Measurements from ENCODE around the gene TUBA4B.

TUBA4B gene

DNA sequence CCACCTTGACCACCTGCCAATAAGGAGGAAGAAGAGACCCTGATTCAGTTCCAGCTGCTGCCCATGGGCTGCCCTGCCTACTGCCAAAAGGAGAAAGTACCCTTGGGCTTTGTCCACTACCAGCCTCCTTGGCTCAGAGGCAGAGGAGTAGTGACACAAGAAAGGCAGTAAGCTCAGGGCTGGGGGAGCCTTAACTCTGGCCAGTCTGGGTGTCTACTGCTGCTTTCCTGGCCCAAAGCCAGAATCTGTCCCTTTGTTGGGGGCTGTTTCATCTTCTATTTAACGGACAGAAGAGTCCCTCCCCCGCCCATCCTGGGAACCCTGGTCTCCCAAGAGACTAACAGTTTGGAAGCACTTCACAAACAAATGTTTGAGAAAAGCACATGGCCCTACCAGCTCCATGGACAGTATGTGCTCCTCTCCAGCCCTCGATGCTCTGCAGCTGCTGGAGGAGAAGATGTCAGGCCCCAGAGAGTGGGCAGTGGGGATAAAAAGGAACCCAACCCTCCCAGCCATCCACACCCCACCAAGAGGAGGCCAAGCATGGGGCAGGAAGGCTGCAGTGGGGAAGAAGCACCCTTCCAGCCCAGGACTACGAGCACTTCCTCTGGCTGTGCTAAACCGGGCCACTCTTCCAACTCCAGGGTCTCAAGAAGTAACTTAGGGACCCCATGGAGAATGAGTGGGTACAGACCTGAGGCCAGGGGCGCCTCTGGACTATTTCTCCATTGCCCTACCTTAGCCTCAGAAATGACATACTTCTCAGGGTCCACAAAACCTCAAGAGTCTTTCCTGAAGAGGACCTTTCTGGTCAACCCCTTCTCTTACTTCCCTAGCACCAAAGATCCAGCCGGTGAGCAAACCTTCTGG lies 24.8 kb upstream of the TUBA4B start:
- peak overlapping the region; percentile 79 for H2BK120ac ChIP-seq (ENCODE audit: insufficient read depth, low read length, poor library complexity)
- H3K4me2 ChIP-seq (ENCODE audit: low read length) = peak overlapping the region; percentile 82
- H4K8ac ChIP-seq (ENCODE audit: low read depth, low read length) = peak overlapping the region; percentile 94
- H2AFZ ChIP-seq (ENCODE audit: insufficient read depth, low read length, poor library complexity) = peak overlapping the region; percentile 19
- peak overlapping the region; percentile 65 for H2AK5ac ChIP-seq (ENCODE audit: low read length)
- H3K9me3 ChIP-seq (ENCODE audit: insufficient read depth, low read depth, low read length) = no peaks in the 10 kb centered on the region
- H3K79me1 ChIP-seq (ENCODE audit: low read length) = peaks cover 9% of the 10 kb centered on the region
- H3K27me3 ChIP-seq (ENCODE audit: insufficient read depth, low read length) = no peaks in the 10 kb centered on the region
- peaks cover 38 to 42% of the 10 kb centered on the region in 2 experiments for H3K36me3 ChIP-seq (ENCODE audit: control insufficient read depth in 1 of 2, insufficient read depth in 2 of 2, low read length in 2 of 2)
- H3K18ac ChIP-seq (ENCODE audit: low read length) = peak overlapping the region; percentile 90
- peak overlapping the region; percentile 95 for H3K4ac ChIP-seq (ENCODE audit: low read depth, low read length)
- H3K14ac ChIP-seq (ENCODE audit: low read length) = peak overlapping the region; percentile 88
- no peak for DNase-seq
- H3K27ac ChIP-seq (ENCODE audit: low read depth, low read length) = no peak overlapping the region
- no peak overlapping the region for H2BK12ac ChIP-seq (ENCODE audit: low read length)
- WGBS (ENCODE audit: extremely low coverage, insufficient coverage, insufficient read length) = no CpG with 5 or more reads among the region's 7 CpGs
- peak overlapping the region; percentile 83 for H3K4me3 ChIP-seq (ENCODE audit: low read depth, low read length)
- H2BK5ac ChIP-seq (ENCODE audit: low read depth, low read length, poor library complexity) = no peak overlapping the region
- peak overlapping the region; percentile 90 for H4K12ac ChIP-seq (ENCODE audit: low read depth, low read length)
- H3K79me2 ChIP-seq (ENCODE audit: control insufficient read depth, insufficient read depth, low read length, poor library complexity) = peaks cover 11% of the 10 kb centered on the region
- no peak overlapping the region for H3K23ac ChIP-seq (ENCODE audit: low read length)
- H4K91ac ChIP-seq (ENCODE audit: low read depth, low read length) = peak overlapping the region; percentile 88
- peaks cover 5 to 12% of the 10 kb centered on the region in 2 experiments for H3K4me1 ChIP-seq (ENCODE audit: control insufficient read depth in 1 of 2, insufficient read depth in 2 of 2, low read length in 2 of 2)
- no peak overlapping the region for H3K9ac ChIP-seq (ENCODE audit: low read length)

DNA sequence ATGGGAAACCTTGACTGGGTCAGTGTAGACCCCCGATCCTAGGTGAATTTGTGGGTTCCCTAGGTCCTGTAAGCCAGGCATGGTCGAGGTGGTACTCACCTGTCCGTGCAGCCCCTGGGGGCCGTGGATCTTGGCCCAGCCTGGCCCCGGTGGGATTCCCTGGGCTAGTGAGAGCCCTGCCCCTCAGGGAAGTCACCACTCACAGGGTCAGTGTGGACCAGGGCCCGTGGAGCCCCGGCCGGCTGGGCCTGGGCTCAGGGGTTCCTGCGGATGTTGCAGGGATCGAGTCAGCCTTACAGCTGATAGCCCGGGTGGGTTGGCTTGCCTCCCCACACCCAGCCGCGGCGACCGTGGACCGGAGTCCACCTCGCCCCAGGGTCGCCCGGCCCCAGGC lies 24.1 kb upstream of the TUBA4B start:
- H2BK12ac ChIP-seq (ENCODE audit: low read length) = peak overlapping the region; percentile 59
- peak overlapping the region; percentile 79 for H2BK5ac ChIP-seq (ENCODE audit: low read depth, low read length, poor library complexity)
- H3K4me3 ChIP-seq (ENCODE audit: low read depth, low read length) = peak overlapping the region; percentile 83
- peak overlapping the region; percentile 88 for H4K91ac ChIP-seq (ENCODE audit: low read depth, low read length)
- peak overlapping the region; percentile 90 for H3K18ac ChIP-seq (ENCODE audit: low read length)
- no peak overlapping the region for H3K23ac ChIP-seq (ENCODE audit: low read length)
- H3K79me2 ChIP-seq (ENCODE audit: control insufficient read depth, insufficient read depth, low read length, poor library complexity) = peaks cover 11% of the 10 kb centered on the region
- H3K9ac ChIP-seq (ENCODE audit: low read length) = peak overlapping the region; percentile 89
- H4K12ac ChIP-seq (ENCODE audit: low read depth, low read length) = peak overlapping the region; percentile 90
- peaks cover 2% of the 10 kb centered on the region for H3K9me3 ChIP-seq (ENCODE audit: insufficient read depth, low read depth, low read length)
- WGBS (ENCODE audit: extremely low coverage, insufficient coverage, insufficient read length) = no CpG with 5 or more reads among the region's 19 CpGs
- no peaks in the 10 kb centered on the region for H3K27me3 ChIP-seq (ENCODE audit: insufficient read depth, low read length)
- no peak for DNase-seq
- H3K27ac ChIP-seq (ENCODE audit: low read depth, low read length) = peak overlapping the region; percentile 90
- peak overlapping the region; percentile 95 for H3K4ac ChIP-seq (ENCODE audit: low read depth, low read length)
- H3K14ac ChIP-seq (ENCODE audit: low read length) = peak overlapping the region; percentile 88
- H2BK120ac ChIP-seq (ENCODE audit: insufficient read depth, low read length, poor library complexity) = peak overlapping the region; percentile 79
- peak overlapping the region; percentile 19 for H2AFZ ChIP-seq (ENCODE audit: insufficient read depth, low read length, poor library complexity)
- peaks cover 5 to 12% of the 10 kb centered on the region in 2 experiments for H3K4me1 ChIP-seq (ENCODE audit: control insufficient read depth in 1 of 2, insufficient read depth in 2 of 2, low read length in 2 of 2)
- H4K8ac ChIP-seq (ENCODE audit: low read depth, low read length) = peak overlapping the region; percentile 94
- peaks cover 9% of the 10 kb centered on the region for H3K79me1 ChIP-seq (ENCODE audit: low read length)
- H3K4me2 ChIP-seq (ENCODE audit: low read length) = peak overlapping the region; percentile 82
- peak overlapping the region; percentile 65 for H2AK5ac ChIP-seq (ENCODE audit: low read length)
- peaks cover 36 to 42% of the 10 kb centered on the region in 2 experiments for H3K36me3 ChIP-seq (ENCODE audit: control insufficient read depth in 1 of 2, insufficient read depth in 2 of 2, low read length in 2 of 2)

- peaks cover 11% of the 10 kb centered on the region for H3K79me2 ChIP-seq (ENCODE audit: control insufficient read depth, insufficient read depth, low read length, poor library complexity)
- peak within 1 kb of the TSS; percentile 95 for H3K4ac ChIP-seq (ENCODE audit: low read depth, low read length)
- H2BK12ac ChIP-seq (ENCODE audit: low read length) = peak within 1 kb of the TSS; percentile 59
- H3K9me3 ChIP-seq (ENCODE audit: insufficient read depth, low read depth, low read length) = peaks cover 2% of the 10 kb centered on the region
- H3K14ac ChIP-seq (ENCODE audit: low read length) = peak within 1 kb of the TSS; percentile 88
- H3K4me2 ChIP-seq (ENCODE audit: low read length) = peak within 1 kb of the TSS; percentile 82
- H3K9ac ChIP-seq (ENCODE audit: low read length) = peak within 1 kb of the TSS; percentile 89
- H2BK120ac ChIP-seq (ENCODE audit: insufficient read depth, low read length, poor library complexity) = peak within 1 kb of the TSS; percentile 79
- peak within 1 kb of the TSS; percentile 19 for H2AFZ ChIP-seq (ENCODE audit: insufficient read depth, low read length, poor library complexity)
- peak within 1 kb of the TSS; percentile 83 for H3K4me3 ChIP-seq (ENCODE audit: low read depth, low read length)
- H3K36me3 ChIP-seq (ENCODE audit: control insufficient read depth in 1 of 2, insufficient read depth in 2 of 2, low read length in 2 of 2) = peaks cover 31 to 42% of the 10 kb centered on the region in 2 experiments
- H3K27ac ChIP-seq (ENCODE audit: low read depth, low read length) = peak within 1 kb of the TSS; percentile 90
- H4K8ac ChIP-seq (ENCODE audit: low read depth, low read length) = peak within 1 kb of the TSS; percentile 94
- WGBS (ENCODE audit: extremely low coverage, insufficient coverage, insufficient read length) = no CpG with 5 or more reads among the region's 80 CpGs
- peak within 1 kb of the TSS; percentile 65 for H2AK5ac ChIP-seq (ENCODE audit: low read length)
- H3K79me1 ChIP-seq (ENCODE audit: low read length) = peaks cover 9% of the 10 kb centered on the region
- H4K12ac ChIP-seq (ENCODE audit: low read depth, low read length) = peak within 1 kb of the TSS; percentile 90
- no peak within 1 kb of the TSS for H3K23ac ChIP-seq (ENCODE audit: low read length)
- H3K4me1 ChIP-seq (ENCODE audit: control insufficient read depth in 1 of 2, insufficient read depth in 2 of 2, low read length in 2 of 2) = peaks cover 5 to 12% of the 10 kb centered on the region in 2 experiments
- peak within 1 kb of the TSS; percentile 90 for H3K18ac ChIP-seq (ENCODE audit: low read length)
- H4K91ac ChIP-seq (ENCODE audit: low read depth, low read length) = peak within 1 kb of the TSS; percentile 88
- H3K27me3 ChIP-seq (ENCODE audit: insufficient read depth, low read length) = no peaks in the 10 kb centered on the region
- peak within 1 kb of the TSS; percentile 79 for H2BK5ac ChIP-seq (ENCODE audit: low read depth, low read length, poor library complexity)
- DNase-seq = peak; percentile 100
Measured at GRCh38 chr2:219229305-219230058, 23.6 kb upstream of the TUBA4B start, which contains the start of the genes ANKZF1 and ATG9A. TSS of gene ANKZF1 (plus strand) at chr2:219229806. CDS start at chr2:219230258, 452 bp downstream. TSS of gene ATG9A (minus strand) at chr2:219229636. CDS start at chr2:219228024, 1,612 bp downstream.

DNA sequence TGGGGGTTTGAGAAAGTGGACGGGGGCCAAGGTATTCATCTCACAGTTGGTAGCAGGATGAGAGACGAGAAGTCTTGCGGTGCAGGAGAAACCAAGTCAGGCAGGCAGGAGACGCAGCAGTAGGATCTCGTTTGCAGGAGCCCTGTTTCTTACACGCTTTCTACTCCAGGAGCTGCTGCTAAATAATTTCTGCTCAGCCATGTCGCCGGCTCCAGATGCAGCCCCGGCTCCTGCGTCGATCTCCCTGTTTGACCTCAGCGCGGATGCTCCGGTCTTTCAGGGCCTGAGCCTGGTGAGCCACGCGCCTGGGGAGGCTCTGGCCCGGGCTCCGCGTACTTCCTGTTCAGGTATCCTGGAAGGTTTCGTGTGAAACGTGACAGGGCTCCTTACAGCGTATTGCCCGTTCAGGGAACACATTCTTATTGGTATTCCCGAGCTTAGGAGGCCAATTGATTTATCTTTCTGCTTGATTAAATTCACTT lies 22.9 kb upstream of the TUBA4B start:
- peak; percentile 51 to 73 for DNase-seq
- peak overlapping the region; percentile 77 for H3K27ac ChIP-seq (ENCODE audit: low read depth, low read length)
- H4K91ac ChIP-seq (ENCODE audit: low read depth, low read length) = peak overlapping the region; percentile 8
- H2BK12ac ChIP-seq (ENCODE audit: low read length) = peak overlapping the region; percentile 14
- no peaks in the 10 kb centered on the region for H3K27me3 ChIP-seq (ENCODE audit: insufficient read depth, low read length)
- peak overlapping the region; percentile 54 for H3K18ac ChIP-seq (ENCODE audit: low read length)
- H3K9ac ChIP-seq (ENCODE audit: low read length) = peak overlapping the region; percentile 86
- H4K12ac ChIP-seq (ENCODE audit: low read depth, low read length) = peak overlapping the region; percentile 9
- H2AFZ ChIP-seq (ENCODE audit: insufficient read depth, low read length, poor library complexity) = peak overlapping the region; percentile 4
- peaks cover 29 to 42% of the 10 kb centered on the region in 2 experiments for H3K36me3 ChIP-seq (ENCODE audit: control insufficient read depth in 1 of 2, insufficient read depth in 2 of 2, low read length in 2 of 2)
- peak overlapping the region; percentile 7 for H3K4ac ChIP-seq (ENCODE audit: low read depth, low read length)
- no peak overlapping the region for H3K23ac ChIP-seq (ENCODE audit: low read length)
- peak overlapping the region; percentile 17 for H2BK120ac ChIP-seq (ENCODE audit: insufficient read depth, low read length, poor library complexity)
- H3K4me2 ChIP-seq (ENCODE audit: low read length) = peak overlapping the region; percentile 82
- H3K14ac ChIP-seq (ENCODE audit: low read length) = peak overlapping the region; percentile 77
- H2BK5ac ChIP-seq (ENCODE audit: low read depth, low read length, poor library complexity) = peak overlapping the region; percentile 41
- peaks cover 2% of the 10 kb centered on the region for H3K9me3 ChIP-seq (ENCODE audit: insufficient read depth, low read depth, low read length)
- peaks cover 11% of the 10 kb centered on the region for H3K79me2 ChIP-seq (ENCODE audit: control insufficient read depth, insufficient read depth, low read length, poor library complexity)
- peak overlapping the region; percentile 50 for H2AK5ac ChIP-seq (ENCODE audit: low read length)
- H3K4me1 ChIP-seq (ENCODE audit: control insufficient read depth in 1 of 2, insufficient read depth in 2 of 2, low read length in 2 of 2) = peaks cover 5 to 12% of the 10 kb centered on the region in 2 experiments
- peak overlapping the region; percentile 77 for H3K4me3 ChIP-seq (ENCODE audit: low read depth, low read length)
- no CpG with 5 or more reads among the region's 24 CpGs for WGBS (ENCODE audit: extremely low coverage, insufficient coverage, insufficient read length)
- peaks cover 9% of the 10 kb centered on the region for H3K79me1 ChIP-seq (ENCODE audit: low read length)
- H4K8ac ChIP-seq (ENCODE audit: low read depth, low read length) = peak overlapping the region; percentile 59

Measured in trophoblast cell (in vitro differentiated cells and primary cell).